Measurements from ENCODE around the gene CRIM1. TPM values are rescaled to one million over a fixed set of nuclear protein-coding genes. Genes with fewer than 3 reads are reported as not detected.

CRIM1 gene
- total RNA-seq, 5 donors from 2014 or later (not counting 1 experiment from before 2014, with no cell fraction given) = 2.0 to 5.8 (median 4.2) TPM

GRCh38 chr2:36382472-36382871 lies 26.9 kb downstream of the CRIM1 start:
- CTCF ChIA-PET = no interaction called here
- no peaks in the 10 kb centered on the region for H3K4me1 ChIP-seq (ENCODE audit: control insufficient read depth in 1 of 2, extremely low read depth in 1 of 2, insufficient read depth in 2 of 2, low read length in 2 of 2)
- no peak overlapping the region for H3K27ac ChIP-seq (ENCODE audit: low read length)
- H3K9me3 ChIP-seq = no peaks in the 10 kb centered on the region
- POLR2A ChIA-PET = no interaction called here
- no peak overlapping the region for H3K4me3 ChIP-seq (ENCODE audit: control insufficient read depth in 1 of 2, extremely low read depth in 1 of 2, low read length in 1 of 2)
- no peaks in the 10 kb centered on the region for H3K27me3 ChIP-seq (replicated peaks in 1 of 2; ENCODE audit: control insufficient read depth in 2 of 2, extremely low read depth in 1 of 2, insufficient read depth in 2 of 2, low read length in 1 of 2)
- Mint-ChIP-seq H3K4me3 (no peak overlapping the region), H3K27ac (no peak overlapping the region), H3K4me1 (peaks cover 6 to 8% (median 7%) of the 10 kb centered on the region in 3 donors), H3K9me3 (no peaks in the 10 kb centered on the region), H3K36me3 (no peaks in the 10 kb centered on the region), H3K27me3 (no peaks in the 10 kb centered on the region)
- WGBS (ENCODE audit: insufficient coverage) = 100% methylated on average over 1 of the region's 2 CpGs
- no peaks in the 10 kb centered on the region for H3K36me3 ChIP-seq (ENCODE audit: control insufficient read depth in 2 of 2, extremely low read depth in 1 of 2, insufficient read depth in 1 of 2, low read length in 1 of 2)
- ATAC-seq (replicated peaks in 1 of 4) (no peak), DNase-seq (no peak)

DNA sequence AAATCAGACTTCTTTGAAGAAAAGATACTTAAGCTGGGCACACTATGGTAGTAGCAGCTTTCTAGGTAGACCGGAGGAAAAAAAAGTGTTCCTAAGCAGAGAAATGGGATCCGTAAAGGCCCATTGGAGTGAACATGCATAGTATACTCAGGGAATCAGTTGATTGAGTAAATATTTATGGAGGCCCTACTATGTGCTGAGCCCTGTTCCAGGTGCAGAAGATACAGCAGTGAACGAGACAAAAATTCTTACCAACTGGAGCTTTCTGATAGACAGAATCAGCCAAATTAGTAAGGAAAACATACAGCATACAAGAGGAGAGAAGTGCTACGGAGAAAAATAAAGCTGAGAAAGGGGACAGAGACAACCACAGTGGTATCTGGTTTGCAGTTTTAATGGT lies 28.1 kb downstream of the CRIM1 start:
- Mint-ChIP-seq H3K4me3 (no peak overlapping the region), H3K9me3 (no peaks in the 10 kb centered on the region), H3K27me3 (no peaks in the 10 kb centered on the region), H3K27ac (no peak overlapping the region), H3K36me3 (no peaks in the 10 kb centered on the region), H3K4me1 (peaks cover 12 to 16% (median 12%) of the 10 kb centered on the region in 3 donors)
- 79% methylated on average over 4 of the region's 4 CpGs for WGBS (ENCODE audit: insufficient coverage)
- Histone ChIP-seq H3K36me3 (ENCODE audit: control insufficient read depth in 2 of 2, extremely low read depth in 1 of 2, insufficient read depth in 1 of 2, low read length in 1 of 2) (no peaks in the 10 kb centered on the region), H3K27ac (ENCODE audit: low read length) (no peak overlapping the region), H3K4me1 (ENCODE audit: control insufficient read depth in 1 of 2, extremely low read depth in 1 of 2, insufficient read depth in 2 of 2, low read length in 2 of 2) (no peaks in the 10 kb centered on the region), H3K27me3 (replicated peaks in 1 of 2; ENCODE audit: control insufficient read depth in 2 of 2, extremely low read depth in 1 of 2, insufficient read depth in 2 of 2, low read length in 1 of 2) (no peaks in the 10 kb centered on the region), H3K9me3 (no peaks in the 10 kb centered on the region), H3K4me3 (ENCODE audit: control insufficient read depth in 1 of 2, extremely low read depth in 1 of 2, low read length in 1 of 2) (no peak overlapping the region)
- DNase-seq (no peak), ATAC-seq (replicated peaks in 1 of 4) (no peak)
- ChIA-PET POLR2A (no interaction called here), CTCF (no interaction called here)

GRCh38 chr2:36384454-36384853 lies 28.9 kb downstream of the CRIM1 start:
- H3K27me3 ChIP-seq (replicated peaks in 1 of 2; ENCODE audit: control insufficient read depth in 2 of 2, extremely low read depth in 1 of 2, insufficient read depth in 2 of 2, low read length in 1 of 2) = no peaks in the 10 kb centered on the region
- Mint-ChIP-seq H3K36me3 (no peaks in the 10 kb centered on the region), H3K4me3 (no peak overlapping the region), H3K9me3 (no peaks in the 10 kb centered on the region), H3K27ac (no peak overlapping the region), H3K4me1 (peaks cover 12 to 16% (median 12%) of the 10 kb centered on the region in 3 donors), H3K27me3 (no peaks in the 10 kb centered on the region)
- ATAC-seq (replicated peaks in 1 of 4) (no peak), DNase-seq (no peak)
- H3K4me1 ChIP-seq (ENCODE audit: control insufficient read depth in 1 of 2, extremely low read depth in 1 of 2, insufficient read depth in 2 of 2, low read length in 2 of 2) = no peaks in the 10 kb centered on the region
- POLR2A ChIA-PET = no interaction called here
- WGBS (ENCODE audit: insufficient coverage) = no CpG with 5 or more reads among the region's 2 CpGs
- CTCF ChIA-PET = no interaction called here
- H3K36me3 ChIP-seq (ENCODE audit: control insufficient read depth in 2 of 2, extremely low read depth in 1 of 2, insufficient read depth in 1 of 2, low read length in 1 of 2) = no peaks in the 10 kb centered on the region
- no peak overlapping the region for H3K27ac ChIP-seq (ENCODE audit: low read length)
- no peak overlapping the region for H3K4me3 ChIP-seq (ENCODE audit: control insufficient read depth in 1 of 2, extremely low read depth in 1 of 2, low read length in 1 of 2)
- no peaks in the 10 kb centered on the region for H3K9me3 ChIP-seq

GRCh38 chr2:36385603-36386002 lies 30.0 kb downstream of the CRIM1 start:
- no peaks in the 10 kb centered on the region for H3K36me3 Mint-ChIP-seq
- H3K4me1 ChIP-seq (ENCODE audit: control insufficient read depth in 1 of 2, extremely low read depth in 1 of 2, insufficient read depth in 2 of 2, low read length in 2 of 2) = no peaks in the 10 kb centered on the region
- no peak overlapping the region for H3K27ac ChIP-seq (ENCODE audit: low read length)
- CTCF ChIA-PET = no interaction called here
- H3K36me3 ChIP-seq (ENCODE audit: control insufficient read depth in 2 of 2, extremely low read depth in 1 of 2, insufficient read depth in 1 of 2, low read length in 1 of 2) = no peaks in the 10 kb centered on the region
- peaks cover 12 to 16% (median 12%) of the 10 kb centered on the region in 3 donors for H3K4me1 Mint-ChIP-seq
- no peak overlapping the region for H3K4me3 ChIP-seq (ENCODE audit: control insufficient read depth in 1 of 2, extremely low read depth in 1 of 2, low read length in 1 of 2)
- H3K27ac Mint-ChIP-seq = no peak overlapping the region
- no peaks in the 10 kb centered on the region for H3K27me3 ChIP-seq (replicated peaks in 1 of 2; ENCODE audit: control insufficient read depth in 2 of 2, extremely low read depth in 1 of 2, insufficient read depth in 2 of 2, low read length in 1 of 2)
- no peaks in the 10 kb centered on the region for H3K27me3 Mint-ChIP-seq
- ATAC-seq (replicated peaks in 1 of 4) = no peak
- no peaks in the 10 kb centered on the region for H3K9me3 Mint-ChIP-seq
- no peak overlapping the region for H3K4me3 Mint-ChIP-seq
- POLR2A ChIA-PET = no interaction called here
- H3K9me3 ChIP-seq = no peaks in the 10 kb centered on the region
- WGBS (ENCODE audit: insufficient coverage) = 60% methylated on average over 1 of the region's 3 CpGs
- no peak for DNase-seq

GRCh38 chr2:36387258-36387916 lies 31.8 kb downstream of the CRIM1 start:
- no peak overlapping the region for H3K4me3 Mint-ChIP-seq
- ATAC-seq (replicated peaks in 1 of 4) = peak in 1 of 4 experiments; percentile 40

DNA sequence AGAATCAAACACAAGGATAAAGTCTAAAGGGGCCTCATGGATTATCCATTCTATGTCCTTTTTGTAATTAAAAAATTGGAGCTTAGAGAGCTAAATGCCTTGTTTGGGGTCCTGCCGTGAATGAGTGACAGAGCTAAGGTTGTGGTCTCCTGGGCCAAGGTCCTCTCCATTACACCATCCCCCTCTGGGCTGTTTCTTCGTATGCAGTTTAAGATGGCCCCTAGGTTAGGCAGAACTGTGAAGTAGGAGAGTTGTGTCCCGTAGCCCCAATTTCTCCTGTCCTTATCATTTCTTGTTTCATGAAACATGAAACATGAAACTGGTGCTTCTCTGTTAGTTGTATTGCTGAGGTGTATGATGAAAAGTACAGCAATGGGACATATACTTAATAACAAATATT lies 32.9 kb downstream of the CRIM1 start:
- WGBS (ENCODE audit: insufficient coverage) = no CpG with 5 or more reads among the region's 3 CpGs
- POLR2A ChIA-PET = no interaction called here
- Mint-ChIP-seq H3K4me1 (peaks cover 12 to 16% (median 12%) of the 10 kb centered on the region in 3 donors), H3K27ac (no peak overlapping the region), H3K4me3 (no peak overlapping the region), H3K27me3 (no peaks in the 10 kb centered on the region), H3K9me3 (no peaks in the 10 kb centered on the region), H3K36me3 (no peaks in the 10 kb centered on the region)
- ATAC-seq (replicated peaks in 1 of 4) = no peak
- no peak overlapping the region for H3K4me3 ChIP-seq (ENCODE audit: control insufficient read depth in 1 of 2, extremely low read depth in 1 of 2, low read length in 1 of 2)
- DNase-seq = no peak
- no peaks in the 10 kb centered on the region for H3K36me3 ChIP-seq (ENCODE audit: control insufficient read depth in 2 of 2, extremely low read depth in 1 of 2, insufficient read depth in 1 of 2, low read length in 1 of 2)
- no peaks in the 10 kb centered on the region for H3K27me3 ChIP-seq (replicated peaks in 1 of 2; ENCODE audit: control insufficient read depth in 2 of 2, extremely low read depth in 1 of 2, insufficient read depth in 2 of 2, low read length in 1 of 2)
- H3K27ac ChIP-seq (ENCODE audit: low read length) = no peak overlapping the region
- no peaks in the 10 kb centered on the region for H3K9me3 ChIP-seq
- no peaks in the 10 kb centered on the region for H3K4me1 ChIP-seq (ENCODE audit: control insufficient read depth in 1 of 2, extremely low read depth in 1 of 2, insufficient read depth in 2 of 2, low read length in 2 of 2)
- CTCF ChIA-PET = interaction anchor here in 1 of 2 donors (0.9 kb wide), 1 partner anchor 36 kb away, joined by 3 read pairs; no protein-coding TSS in a partner anchor

More at GRCh38 chr2:36387258-36387916, 31.8 kb downstream of the CRIM1 start:
- Mint-ChIP-seq H3K9me3 (no peaks in the 10 kb centered on the region), H3K4me1 (peaks cover 12 to 16% (median 12%) of the 10 kb centered on the region in 3 donors), H3K27ac (no peak overlapping the region), H3K27me3 (no peaks in the 10 kb centered on the region), H3K36me3 (no peaks in the 10 kb centered on the region)
- DNase-seq = no peak
- H3K27ac ChIP-seq (ENCODE audit: low read length) = no peak overlapping the region
- POLR2A ChIA-PET = no interaction called here
- no peaks in the 10 kb centered on the region for H3K27me3 ChIP-seq (replicated peaks in 1 of 2; ENCODE audit: control insufficient read depth in 2 of 2, extremely low read depth in 1 of 2, insufficient read depth in 2 of 2, low read length in 1 of 2)
- 73% methylated on average over 1 of the region's 2 CpGs for WGBS (ENCODE audit: insufficient coverage)
- CTCF ChIA-PET = interaction anchor here in 1 of 2 donors (0.6 kb wide), 1 partner anchor 43 kb away, joined by 5 read pairs; no protein-coding TSS in a partner anchor
- H3K4me1 ChIP-seq (ENCODE audit: control insufficient read depth in 1 of 2, extremely low read depth in 1 of 2, insufficient read depth in 2 of 2, low read length in 2 of 2) = no peaks in the 10 kb centered on the region
- no peaks in the 10 kb centered on the region for H3K9me3 ChIP-seq
- H3K36me3 ChIP-seq (ENCODE audit: control insufficient read depth in 2 of 2, extremely low read depth in 1 of 2, insufficient read depth in 1 of 2, low read length in 1 of 2) = no peaks in the 10 kb centered on the region
- no peak overlapping the region for H3K4me3 ChIP-seq (ENCODE audit: control insufficient read depth in 1 of 2, extremely low read depth in 1 of 2, low read length in 1 of 2)

Measured in T-cell (primary cell).